Left ventricle myocardium inferior (tissue), 1 donor: ENCODE results near the gene RRAS. TPM values are rescaled to one million over a fixed set of nuclear protein-coding genes. Genes with fewer than 3 reads are reported as not detected.

Experiments used
- DNase-seq: peaks from one replicate; pipeline ENCODE4 v3.0.0-alpha.2; 2020
- H3K27ac ChIP-seq: fragments of 200-600 bp; replicated peaks from 2 replicates; pipeline ENCODE4 v1.8.0; 2021
- H3K27me3 ChIP-seq: fragments of 200-600 bp; 2 replicates; pipeline ENCODE4 v1.8.0; 2021; ENCODE audit warnings: low read depth
- H3K36me3 ChIP-seq: fragments of 200-600 bp; 2 replicates; pipeline ENCODE4 v1.8.0; 2021
- H3K4me1 ChIP-seq: fragments of 200-600 bp; 2 replicates; pipeline ENCODE4 v1.8.0; 2021
- H3K4me3 ChIP-seq: fragments of 200-600 bp; 2 replicates; pipeline ENCODE4 v1.8.0; 2021; ENCODE audit warnings: mild to moderate bottlenecking, moderate library complexity
- H3K9me3 ChIP-seq: fragments of 200-600 bp; replicated peaks from 2 replicates; pipeline ENCODE4 v1.8.0; 2021
- CTCF ChIP-seq: fragments of 200-600 bp; IDR thresholded peaks from 2 replicates; pipeline ENCODE4 v1.8.0; 2021; ENCODE audit warnings: antibody characterized with exemption, mild to moderate bottlenecking, borderline replicate concordance
- intact Hi-C: fragments of 100-400 bp; cut with micrococcal nuclease; formaldehyde crosslinking; loops from one replicate; pipeline ENCODE4 v1.11.0; 2022
- total RNA-seq: library from RNA; stranded (reverse); fragmentation: NEBNext Ultra II Directional; extraction: Animal tissue kit (Norgen Biotek cat#: 25700); gene quantifications from one replicate; pipeline ENCODE4 v1.2.1, GENCODE V29; 2021
- donor health status: DM: no; HTN: yes; CAD: no; lungs with severe emphysema.

RRAS gene
- total RNA-seq, 1 donor from 2014 or later: 116 TPM

- Histone ChIP-seq H3K27ac (peak overlapping the region; percentile 97), H3K36me3 (peaks cover 40% of the 10 kb centered on the region), H3K9me3 (no peaks in the 10 kb centered on the region), H3K4me1 (peaks cover 40% of the 10 kb centered on the region), H3K27me3 (no peaks in the 10 kb centered on the region), H3K4me3 (peak overlapping the region; percentile 94)
- TF ChIP-seq CTCF: no peak
- no peak for DNase-seq
- intact Hi-C loops: no loop called here
Measured at GRCh38 chr19:49592486-49593232, 47.3 kb downstream of the RRAS start.

DNA sequence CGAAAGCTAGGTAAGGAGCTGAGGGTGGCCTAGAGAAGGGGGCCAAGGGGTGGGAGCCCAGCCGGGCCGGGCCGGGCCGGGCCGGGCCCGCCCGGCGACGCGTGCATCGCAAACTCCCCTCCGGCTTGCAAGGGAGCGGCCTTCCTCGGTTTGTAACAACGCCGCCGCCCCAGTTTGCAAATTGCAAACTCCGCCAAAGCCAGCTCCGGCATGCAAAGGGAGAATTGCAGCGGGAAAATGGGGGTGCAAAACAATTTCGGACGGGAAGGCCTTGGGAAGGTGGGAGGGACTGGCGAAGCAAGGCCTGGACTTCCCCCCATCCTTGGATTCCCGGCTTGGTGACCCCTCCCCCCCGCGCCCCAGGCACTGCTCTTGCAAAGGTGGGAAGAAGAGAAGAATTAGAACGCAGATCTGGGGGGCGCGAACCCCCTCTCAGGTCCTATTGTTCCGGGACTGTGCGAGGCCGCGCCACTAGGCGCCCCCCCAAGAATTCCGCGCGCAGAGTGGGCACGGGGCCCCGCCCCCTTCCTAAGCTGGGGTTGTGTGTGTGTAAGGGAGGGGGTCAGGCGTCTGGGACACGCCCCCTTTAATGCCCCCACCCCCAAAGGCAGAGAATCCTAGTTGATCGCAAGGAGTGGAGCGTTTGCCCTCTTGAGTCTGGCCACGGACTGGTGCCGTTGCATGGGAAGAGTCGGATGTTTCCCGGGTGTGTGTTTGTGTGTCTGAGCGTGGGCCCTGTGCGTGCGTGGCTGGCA is 48.0 kb downstream of the RRAS start:
- intact Hi-C loops: no loop called here
- H3K9me3 ChIP-seq: no peaks in the 10 kb centered on the region
- peaks cover 32% of the 10 kb centered on the region for H3K36me3 ChIP-seq
- no peaks in the 10 kb centered on the region for H3K27me3 ChIP-seq
- peak; percentile 40 for DNase-seq
- peaks cover 40% of the 10 kb centered on the region for H3K4me1 ChIP-seq
- peak overlapping the region; percentile 97 for H3K27ac ChIP-seq
- H3K4me3 ChIP-seq: peak overlapping the region; percentile 94
- TF ChIP-seq CTCF: no peak

- intact Hi-C loops: no loop called here
- H3K9me3 ChIP-seq: no peaks in the 10 kb centered on the region
Measured at GRCh38 chr19:49590971-49591730, 48.8 kb downstream of the RRAS start, which contains the start of gene PRR12. PRR12 (plus strand) TSS chr19:49591182; CDS start chr19:49591655, 473 bp downstream.

DNA sequence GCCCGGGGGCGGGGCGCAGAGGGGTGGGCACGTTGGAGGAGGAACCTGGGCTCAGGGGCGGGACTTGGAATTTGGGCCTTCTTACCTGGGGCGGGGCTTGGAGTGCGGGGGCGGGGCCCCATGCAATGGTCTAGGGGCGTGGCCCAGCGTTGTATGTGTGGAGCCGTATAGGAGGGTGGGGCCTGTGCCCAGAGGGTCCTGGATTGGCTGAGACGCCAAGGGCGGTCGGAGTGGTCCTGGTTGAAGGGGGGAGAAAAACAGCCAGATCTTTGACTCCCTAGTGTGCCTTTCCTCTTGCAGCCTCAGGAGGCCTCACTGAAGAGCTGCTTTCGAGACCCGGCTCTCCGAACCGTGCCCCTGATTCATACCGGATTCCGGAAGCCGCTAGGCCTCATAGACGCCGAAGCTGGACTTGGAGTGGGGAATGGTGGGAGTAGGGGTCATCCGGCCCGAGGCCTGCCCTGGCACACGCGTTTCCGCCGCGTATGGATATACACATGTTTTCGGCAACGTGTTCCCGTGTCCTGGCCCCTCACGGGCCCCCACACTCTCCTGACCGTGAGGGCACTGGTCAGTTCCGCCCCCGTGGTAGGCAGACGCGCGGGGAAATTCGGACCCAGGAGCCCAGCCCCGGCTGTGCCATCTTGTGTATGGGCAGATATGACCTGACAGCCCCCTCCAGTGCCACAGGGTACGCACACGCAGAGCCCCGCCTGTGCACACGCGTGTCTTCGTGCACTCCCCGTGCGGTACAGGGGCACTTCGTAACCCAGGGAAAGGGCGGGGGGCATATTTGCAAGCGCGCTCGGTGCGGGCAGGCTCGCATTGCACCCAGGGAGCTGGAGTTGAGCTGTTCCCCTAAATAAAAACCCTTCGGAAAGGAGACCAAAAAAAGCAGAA is 49.6 kb downstream of the RRAS start:
- Histone ChIP-seq H3K27ac (peak overlapping the region; percentile 97), H3K9me3 (no peaks in the 10 kb centered on the region), H3K36me3 (peaks cover 18% of the 10 kb centered on the region), H3K27me3 (no peaks in the 10 kb centered on the region), H3K4me1 (peaks cover 40% of the 10 kb centered on the region), H3K4me3 (peak overlapping the region; percentile 94)
- peak; percentile 5 for TF ChIP-seq CTCF
- peak; percentile 96 for DNase-seq
- intact Hi-C loops: no loop called here

More at GRCh38 chr19:49590971-49591730, 48.8 kb downstream of the RRAS start, which contains the start of gene PRR12:
- Histone ChIP-seq H3K4me3 (peak within 1 kb of the TSS; percentile 94), H3K27ac (peak within 1 kb of the TSS; percentile 97), H3K36me3 (peaks cover 26% of the 10 kb centered on the region), H3K4me1 (peaks cover 40% of the 10 kb centered on the region), H3K27me3 (no peaks in the 10 kb centered on the region)
- peak; percentile 62 for DNase-seq
- TF ChIP-seq CTCF: no peak
